Gastrocnemius medialis (tissue), 4 donors: ENCODE measurements around the gene SLC10A4.

Source experiments
- POLR2A ChIP-seq, 2 donors: fragments of 450-650 bp; IDR thresholded peaks; one replicate each; pipeline ENCODE4 v1.6.1; 2017; ENCODE audit warnings: antibody characterized with exemption in 2 of 2, mild to moderate bottlenecking in 2 of 2, moderate library complexity in 2 of 2
- TF ChIP-seq, protein P1 (sequence below), 5 experiments: fragments of 450-650 bp in 3 of 5; fragments of 200-600 bp in 2 of 5; sonication (generic) in 2 of 5; IDR thresholded peaks in 4 of 5; conservative IDR thresholded peaks in 1 of 5; 1 replicate in 4 of 5; 2 replicates in 1 of 5; pipeline ENCODE4 v1.5.1; 2016 to 2019; ENCODE audit warnings: antibody characterized with exemption in 5 of 5, mild to moderate bottlenecking in 3 of 5, moderate library complexity in 3 of 5

DNA sequence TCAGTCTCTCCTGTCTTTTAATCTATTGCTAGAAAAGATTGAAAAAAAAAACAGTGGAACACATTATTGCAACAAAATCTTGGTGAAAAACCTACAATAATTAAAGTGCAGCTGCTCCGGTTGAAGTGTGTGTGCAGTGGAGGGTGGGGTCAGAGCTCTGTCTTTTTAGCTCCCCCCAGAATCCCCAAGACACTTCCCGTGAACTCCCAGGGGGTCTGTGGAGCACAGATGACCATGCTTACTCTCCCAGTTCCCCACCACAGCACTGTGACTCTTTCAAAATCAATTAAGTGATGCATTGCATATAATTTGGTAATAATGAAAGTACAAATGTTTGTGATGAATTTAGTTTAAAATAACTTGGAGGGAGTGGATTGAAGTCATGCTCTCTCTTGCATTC is 15.7 kb upstream of the SLC10A4 start:
- TF ChIP-seq, protein P1, sequence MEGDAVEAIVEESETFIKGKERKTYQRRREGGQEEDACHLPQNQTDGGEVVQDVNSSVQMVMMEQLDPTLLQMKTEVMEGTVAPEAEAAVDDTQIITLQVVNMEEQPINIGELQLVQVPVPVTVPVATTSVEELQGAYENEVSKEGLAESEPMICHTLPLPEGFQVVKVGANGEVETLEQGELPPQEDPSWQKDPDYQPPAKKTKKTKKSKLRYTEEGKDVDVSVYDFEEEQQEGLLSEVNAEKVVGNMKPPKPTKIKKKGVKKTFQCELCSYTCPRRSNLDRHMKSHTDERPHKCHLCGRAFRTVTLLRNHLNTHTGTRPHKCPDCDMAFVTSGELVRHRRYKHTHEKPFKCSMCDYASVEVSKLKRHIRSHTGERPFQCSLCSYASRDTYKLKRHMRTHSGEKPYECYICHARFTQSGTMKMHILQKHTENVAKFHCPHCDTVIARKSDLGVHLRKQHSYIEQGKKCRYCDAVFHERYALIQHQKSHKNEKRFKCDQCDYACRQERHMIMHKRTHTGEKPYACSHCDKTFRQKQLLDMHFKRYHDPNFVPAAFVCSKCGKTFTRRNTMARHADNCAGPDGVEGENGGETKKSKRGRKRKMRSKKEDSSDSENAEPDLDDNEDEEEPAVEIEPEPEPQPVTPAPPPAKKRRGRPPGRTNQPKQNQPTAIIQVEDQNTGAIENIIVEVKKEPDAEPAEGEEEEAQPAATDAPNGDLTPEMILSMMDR (IDR thresholded peaks at IDR 0.05 in 4 of 5, conservative IDR thresholded peaks at IDR 0.05 in 1 of 5): no peak
- TF ChIP-seq POLR2A (IDR thresholded peaks at IDR 0.05): no peak
